DMS79 (cell line): ENCODE data around the gene PPM1G.
"Not testable (repeated sequence)": the region's sequence is repeated elsewhere in the genome, so short reads cannot be mapped to it uniquely, and the experiment has no call there.

Experiments
- DNase-seq: peaks from one replicate; lab custom pipeline; 2025; lab: John Stamatoyannopoulos, UW

PPM1G gene, protein sequence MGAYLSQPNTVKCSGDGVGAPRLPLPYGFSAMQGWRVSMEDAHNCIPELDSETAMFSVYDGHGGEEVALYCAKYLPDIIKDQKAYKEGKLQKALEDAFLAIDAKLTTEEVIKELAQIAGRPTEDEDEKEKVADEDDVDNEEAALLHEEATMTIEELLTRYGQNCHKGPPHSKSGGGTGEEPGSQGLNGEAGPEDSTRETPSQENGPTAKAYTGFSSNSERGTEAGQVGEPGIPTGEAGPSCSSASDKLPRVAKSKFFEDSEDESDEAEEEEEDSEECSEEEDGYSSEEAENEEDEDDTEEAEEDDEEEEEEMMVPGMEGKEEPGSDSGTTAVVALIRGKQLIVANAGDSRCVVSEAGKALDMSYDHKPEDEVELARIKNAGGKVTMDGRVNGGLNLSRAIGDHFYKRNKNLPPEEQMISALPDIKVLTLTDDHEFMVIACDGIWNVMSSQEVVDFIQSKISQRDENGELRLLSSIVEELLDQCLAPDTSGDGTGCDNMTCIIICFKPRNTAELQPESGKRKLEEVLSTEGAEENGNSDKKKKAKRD

DNA sequence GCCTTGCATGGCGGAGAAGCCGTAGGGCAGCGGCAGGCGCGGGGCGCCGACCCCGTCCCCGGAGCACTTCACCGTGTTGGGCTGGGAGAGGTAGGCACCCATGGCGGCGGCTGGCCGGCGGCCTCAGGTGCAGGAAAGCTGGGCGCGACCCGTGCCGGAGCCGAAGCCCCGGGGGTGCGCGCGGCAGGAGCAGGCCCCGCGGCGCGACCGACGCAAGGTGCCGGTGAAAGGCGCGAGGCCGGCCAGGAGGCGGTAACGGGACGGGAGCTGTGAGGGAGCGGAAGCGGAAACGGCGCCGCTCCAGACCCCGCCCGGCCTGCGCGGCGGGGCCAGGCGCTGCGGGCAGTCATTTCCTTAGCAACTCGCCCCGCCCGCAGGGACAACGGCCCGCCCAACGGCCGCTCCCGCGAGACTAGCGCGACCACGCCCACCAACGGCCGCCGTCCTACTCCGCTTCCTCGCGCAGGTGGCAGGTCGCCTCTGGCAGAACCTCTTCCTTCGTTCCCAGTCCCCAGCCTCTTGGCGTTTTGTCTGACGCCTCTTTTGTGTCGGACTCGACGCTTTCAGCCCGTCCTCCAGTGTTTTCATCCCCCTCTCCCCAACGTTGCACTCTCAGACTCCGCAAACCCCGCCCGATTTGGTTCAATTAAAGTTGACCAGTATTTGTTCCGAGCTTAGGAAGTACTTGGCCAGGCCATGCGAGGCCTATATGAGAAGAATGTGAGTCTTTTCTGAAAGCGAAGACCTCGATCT, at the start of gene PPM1G:
Gene PPM1G, minus strand, starts transcription at position 271 of the 753 bp plus-strand sequence. Its CDS starts 169 bp downstream, at position 102.
- DNase-seq: peak; percentile 79

DNA sequence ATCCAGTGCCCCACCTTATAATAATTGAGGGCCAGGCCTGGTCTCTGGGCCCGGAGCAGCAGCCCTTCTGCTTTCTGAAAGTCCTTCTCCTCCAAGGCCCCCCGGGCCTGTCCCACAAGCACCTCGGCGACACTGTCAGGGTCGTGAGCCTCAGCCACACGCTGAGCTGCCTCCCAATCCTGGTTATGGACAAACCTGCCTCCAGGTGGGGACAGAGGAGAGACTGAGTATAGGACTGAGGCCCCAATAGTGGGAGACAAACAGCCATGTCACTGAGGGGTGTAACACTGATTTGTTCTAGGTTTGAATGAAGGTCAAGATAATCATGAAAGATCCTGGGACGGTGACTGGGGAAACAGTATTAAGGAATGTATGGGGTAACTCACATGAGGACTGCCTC, 44.6 kb upstream of the PPM1G start:
- no peak for DNase-seq

DNA sequence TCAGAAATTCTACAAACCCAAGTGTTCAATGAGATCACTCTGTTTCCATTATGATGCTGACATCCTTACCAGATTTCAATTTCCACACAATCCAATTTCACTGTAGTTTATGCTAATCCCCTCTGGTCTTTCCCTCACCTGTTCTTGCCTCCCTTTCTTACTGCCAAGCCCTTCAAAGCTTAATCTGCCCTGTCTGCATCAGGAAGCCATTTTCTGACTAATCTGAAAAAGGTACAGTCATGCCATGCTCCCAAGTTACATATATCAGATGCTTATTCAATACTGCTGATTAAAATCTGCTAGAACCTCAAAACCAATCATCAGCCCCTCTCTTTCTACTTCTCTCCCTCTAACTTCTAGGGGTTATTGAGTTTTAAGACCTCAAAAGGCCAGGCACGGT, 41.7 kb upstream of the PPM1G start:
- no peak for DNase-seq

DNA sequence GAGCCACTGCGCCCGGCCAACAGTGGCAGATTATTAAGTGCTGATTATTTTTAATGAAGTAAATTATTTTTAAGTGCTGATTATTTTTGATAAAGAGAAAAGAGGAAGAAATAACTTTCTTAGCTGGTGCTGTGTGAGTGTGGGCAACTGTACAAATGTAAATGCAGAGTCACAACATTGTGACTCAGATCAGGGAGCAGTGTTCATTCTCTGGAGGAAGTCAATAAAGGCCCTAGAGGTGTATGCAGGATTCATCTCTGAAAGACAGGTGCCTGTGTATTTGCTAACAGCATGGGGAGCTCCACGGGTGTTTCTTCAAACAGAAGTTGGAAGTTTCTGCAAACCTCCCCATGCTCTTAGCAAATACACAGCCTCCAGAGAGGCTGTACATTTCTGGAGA, 39.0 kb upstream of the PPM1G start:
- DNase-seq: no peak

DNA sequence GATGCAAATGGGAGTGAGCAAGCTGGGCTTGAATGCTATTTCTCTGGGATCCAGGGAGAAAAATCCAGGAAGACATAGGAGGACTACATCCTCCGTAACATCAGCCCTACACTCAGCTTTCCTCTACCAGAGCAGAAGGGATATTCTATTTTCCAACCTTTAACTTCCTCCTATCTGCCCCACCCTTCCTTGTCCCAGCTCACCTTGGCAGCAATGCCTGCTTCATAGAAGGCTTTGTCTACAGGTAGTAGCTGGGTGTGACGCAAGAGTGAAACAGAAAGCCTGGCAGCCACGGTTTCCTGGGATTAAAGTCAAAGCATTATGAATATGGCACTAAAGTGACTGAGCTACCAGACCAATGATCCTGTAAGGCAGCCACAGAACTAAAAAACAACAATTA, 36.7 kb upstream of the PPM1G start:
- no peak for DNase-seq

DNA sequence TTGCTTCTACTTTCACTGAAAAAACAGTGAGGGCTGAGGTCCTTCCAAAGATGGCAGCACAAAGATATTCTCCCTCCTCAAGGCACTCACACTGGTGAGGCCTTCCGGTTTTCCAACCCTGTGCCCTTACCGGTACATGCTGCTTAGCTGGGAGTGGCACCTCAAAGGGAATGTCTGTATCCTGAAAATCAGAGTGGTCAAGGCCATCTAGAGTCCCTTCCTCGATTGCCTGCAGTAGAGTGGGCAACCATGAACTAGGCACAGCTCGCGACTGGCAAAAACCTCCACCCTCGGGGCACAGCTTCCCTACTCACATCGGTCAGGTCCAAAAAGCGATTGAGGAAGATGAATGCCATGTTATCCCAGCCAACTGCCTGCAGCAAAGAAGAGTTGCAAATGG, 36.2 kb upstream of the PPM1G start:
- no peak for DNase-seq

DNA sequence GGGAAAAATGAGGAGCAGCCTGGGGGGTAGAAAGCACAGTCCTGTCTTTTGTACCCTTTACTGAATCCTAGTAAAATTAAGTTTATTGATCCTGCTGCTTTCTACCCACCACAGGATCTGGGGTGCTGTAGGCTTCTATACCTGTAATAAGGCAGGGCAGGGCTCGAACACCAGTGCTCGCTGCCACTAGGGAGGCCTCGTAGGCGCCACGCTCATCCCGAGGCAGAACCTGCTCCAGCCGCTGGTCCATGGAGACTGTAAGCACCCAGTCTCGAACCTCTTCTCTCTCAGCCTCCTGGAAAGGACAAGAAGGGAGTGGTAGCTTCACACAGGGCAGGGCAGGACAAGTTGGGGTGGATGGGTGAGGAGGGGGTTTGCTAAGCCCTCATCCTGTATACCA, 35.8 kb upstream of the PPM1G start:
- no peak for DNase-seq

DNA sequence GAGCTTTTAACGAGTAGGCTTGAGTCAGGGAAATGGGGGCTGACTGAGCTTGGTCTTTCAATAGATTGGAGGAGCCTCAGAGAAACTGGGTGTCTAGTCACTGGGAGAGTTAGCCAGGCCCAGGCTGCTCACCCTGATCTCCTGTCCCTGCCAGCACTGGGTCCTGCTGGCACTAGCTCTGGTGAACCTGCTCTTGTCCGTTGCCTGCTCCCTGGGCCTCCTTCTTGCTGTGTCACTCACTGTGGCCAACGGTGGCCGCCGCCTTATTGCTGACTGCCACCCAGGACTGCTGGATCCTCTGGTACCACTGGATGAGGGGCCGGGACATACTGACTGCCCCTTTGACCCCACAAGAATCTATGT, 33.5 kb upstream of the PPM1G start:
- DNase-seq: no peak

DNA sequence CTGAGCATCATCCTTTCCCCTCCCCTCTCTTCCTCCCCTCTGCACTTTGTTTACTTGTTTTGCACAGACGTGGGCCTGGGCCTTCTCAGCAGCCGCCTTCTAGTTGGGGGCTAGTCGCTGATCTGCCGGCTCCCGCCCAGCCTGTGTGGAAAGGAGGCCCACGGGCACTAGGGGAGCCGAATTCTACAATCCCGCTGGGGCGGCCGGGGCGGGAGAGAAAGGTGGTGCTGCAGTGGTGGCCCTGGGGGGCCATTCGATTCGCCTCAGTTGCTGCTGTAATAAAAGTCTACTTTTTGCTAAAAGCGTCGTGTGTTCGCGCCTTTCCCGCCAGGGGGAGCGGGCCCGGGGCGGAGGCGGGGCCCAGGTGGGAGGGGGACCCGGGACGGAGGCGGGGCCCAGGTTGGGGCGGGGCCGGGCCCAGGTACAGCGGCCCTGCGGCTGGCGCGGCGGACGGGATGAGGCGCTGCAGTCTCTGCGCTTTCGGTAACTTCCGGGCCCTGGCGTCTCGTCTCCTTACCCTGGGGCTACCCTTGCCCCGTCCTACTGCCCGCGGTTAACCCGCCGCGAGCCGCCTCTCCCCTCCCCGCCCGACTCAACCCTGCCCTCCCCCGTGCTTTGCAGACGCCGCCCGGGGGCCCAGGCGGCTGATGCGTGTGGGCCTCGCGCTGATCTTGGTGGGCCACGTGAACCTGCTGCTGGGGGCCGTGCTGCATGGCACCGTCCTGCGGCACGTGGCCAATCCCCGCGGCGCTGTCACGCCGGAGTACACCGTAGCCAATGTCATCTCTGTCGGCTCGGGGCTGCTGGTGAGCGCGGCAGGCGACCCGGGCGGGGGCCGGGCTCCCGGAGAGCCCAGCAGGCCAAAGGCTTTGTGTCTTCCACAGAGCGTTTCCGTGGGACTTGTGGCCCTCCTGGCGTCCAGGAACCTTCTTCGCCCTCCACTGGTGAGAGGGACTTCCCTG, 32.8 kb upstream of the PPM1G start, which contains the start of gene KRTCAP3:
Gene KRTCAP3, plus strand, starts transcription at position 424 of the 962 bp plus-strand sequence. Its CDS starts 32 bp downstream, at position 456.
- DNase-seq: peak; percentile 37

DNA sequence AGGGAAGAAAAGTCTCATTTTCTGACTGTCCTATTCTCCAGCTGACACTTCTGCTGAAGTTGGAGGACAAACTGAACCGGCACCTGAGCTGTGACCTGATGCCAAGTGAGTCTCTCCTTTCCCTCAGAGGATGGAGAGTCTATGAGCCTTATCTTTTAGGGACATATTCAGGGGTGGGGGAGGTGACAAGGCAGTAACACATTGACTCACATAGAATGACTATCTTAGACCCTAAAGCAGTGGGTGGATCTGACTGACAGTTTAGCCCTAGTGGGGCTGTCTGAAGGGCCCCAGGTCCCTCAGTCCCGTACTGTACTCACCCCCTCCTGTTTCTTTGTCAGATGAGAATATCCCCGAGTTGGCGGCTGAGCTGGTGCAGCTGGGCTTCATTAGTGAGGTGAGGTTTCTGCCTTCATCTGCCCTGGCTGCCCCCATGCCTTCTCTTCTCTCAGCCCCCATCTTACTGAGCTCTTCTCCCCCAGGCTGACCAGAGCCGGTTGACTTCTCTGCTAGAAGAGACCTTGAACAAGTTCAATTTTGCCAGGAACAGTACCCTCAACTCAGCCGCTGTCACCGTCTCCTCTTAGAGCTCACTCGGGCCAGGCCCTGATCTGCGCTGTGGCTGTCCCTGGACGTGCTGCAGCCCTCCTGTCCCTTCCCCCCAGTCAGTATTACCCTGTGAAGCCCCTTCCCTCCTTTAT, 32.0 kb upstream of the PPM1G start:
- DNase-seq: no peak

DNA sequence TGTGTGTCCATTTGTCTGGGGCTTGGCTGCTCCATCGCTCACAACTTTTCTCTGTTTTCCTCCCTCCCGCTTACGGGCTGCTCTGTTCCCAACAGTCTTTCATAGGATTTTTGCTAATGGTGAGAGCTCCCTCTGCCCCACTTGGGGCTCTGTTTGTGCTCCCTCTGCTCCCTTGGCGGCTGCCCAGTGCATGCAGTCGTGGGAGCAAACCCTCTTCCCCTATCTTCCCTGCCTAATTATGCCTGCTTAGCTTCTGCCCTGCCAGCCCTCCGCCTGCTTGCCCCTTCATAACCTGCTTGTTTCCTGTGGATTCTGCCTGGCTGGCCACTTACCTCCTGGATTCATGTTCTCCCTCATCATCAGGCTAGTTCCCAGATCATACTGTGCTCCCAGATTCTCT, 26.2 kb upstream of the PPM1G start:
- DNase-seq: no peak

DNA sequence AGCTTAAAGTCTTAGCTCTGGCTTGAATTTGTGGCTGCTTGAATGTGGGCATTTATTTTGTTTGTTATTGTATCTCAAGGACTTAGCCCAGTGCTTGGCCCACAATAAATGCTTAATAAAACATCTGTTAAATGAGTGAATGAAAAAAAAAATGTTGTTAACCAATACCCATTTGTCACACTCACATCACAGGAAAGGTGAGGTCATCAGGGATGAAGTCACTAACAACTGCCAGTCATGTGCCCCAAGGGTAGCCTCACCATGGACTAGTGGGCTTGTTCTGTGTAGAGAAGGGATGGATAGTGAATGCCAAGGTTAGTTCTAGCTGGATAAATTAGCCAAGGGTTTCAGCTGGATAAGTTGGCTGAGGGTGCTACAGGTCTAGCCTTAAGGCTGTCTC, 22.0 kb upstream of the PPM1G start:
- DNase-seq: no peak

DNA sequence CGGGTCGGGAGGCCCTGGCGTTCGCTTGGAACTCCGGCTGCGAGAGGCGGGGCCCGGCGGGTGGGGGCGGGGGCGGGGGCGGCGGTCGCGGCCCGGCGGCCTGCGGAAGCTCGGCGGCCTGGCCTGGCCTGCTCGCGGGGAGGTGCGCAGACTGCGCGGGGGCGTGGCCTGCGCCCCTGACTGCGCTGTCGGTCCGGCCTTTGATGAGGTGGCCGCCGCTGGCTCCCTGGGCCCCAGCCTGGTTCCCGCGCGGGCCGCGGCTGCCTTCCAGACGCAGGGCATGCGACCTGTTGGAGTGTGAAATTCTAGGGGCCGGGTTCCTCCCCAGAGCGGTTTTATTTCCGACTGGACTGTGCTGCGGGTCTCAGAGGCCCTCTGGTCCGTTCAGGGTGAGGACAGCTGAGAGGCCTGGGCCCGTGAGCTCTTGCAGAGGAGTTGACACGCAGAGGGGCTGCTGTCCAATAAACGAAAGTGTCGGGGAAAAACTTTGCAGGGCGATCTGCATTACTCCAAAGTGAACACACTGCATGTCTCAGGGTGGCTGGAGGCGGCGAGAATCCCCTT, 19.7 kb upstream of the PPM1G start:
- DNase-seq: peak; percentile 40

DNA sequence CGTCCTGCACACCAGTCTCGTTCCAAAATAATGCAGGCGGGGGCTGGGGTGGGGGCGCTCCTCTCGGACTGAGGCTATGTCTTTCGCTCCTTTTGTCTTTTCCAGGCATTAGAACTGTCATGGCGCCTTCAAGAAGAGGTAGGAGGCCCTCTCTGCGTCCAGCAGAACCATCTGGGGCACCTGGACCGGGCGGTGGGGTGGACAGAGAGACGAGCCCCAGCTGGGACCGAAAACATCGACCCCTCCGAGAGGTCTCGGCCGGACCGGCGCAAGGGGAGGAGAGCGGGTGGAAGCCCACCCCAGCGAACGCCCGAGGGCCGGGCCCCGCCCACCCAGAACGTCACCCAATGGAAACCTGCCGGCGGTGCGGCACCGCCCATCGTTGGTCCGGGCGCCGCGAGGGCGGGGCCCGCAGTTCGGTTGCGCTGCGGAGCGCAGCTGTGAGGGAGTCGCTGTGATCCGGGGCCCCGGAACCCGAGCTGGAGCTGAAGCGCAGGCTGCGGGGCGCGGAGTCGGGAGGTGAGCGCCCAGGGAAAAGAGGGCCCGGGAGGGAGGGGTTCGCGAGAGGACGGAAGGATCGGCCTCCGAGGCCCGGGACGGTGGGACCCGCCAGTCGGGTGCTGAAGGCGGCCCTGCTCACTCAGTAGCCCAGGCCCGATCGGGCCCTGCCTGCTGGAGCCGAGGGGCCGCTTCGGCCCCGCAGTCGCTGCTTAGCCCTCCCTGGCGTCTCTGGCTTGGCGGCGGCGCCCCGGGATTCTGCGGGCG, 19.0 kb upstream of the PPM1G start, which contains the start of gene NRBP1:
Gene NRBP1, plus strand, starts transcription at position 419 of the 765 bp plus-strand sequence. CDS start 4,643 bp downstream, outside the sequence.
- DNase-seq: peak; percentile 88

DNA sequence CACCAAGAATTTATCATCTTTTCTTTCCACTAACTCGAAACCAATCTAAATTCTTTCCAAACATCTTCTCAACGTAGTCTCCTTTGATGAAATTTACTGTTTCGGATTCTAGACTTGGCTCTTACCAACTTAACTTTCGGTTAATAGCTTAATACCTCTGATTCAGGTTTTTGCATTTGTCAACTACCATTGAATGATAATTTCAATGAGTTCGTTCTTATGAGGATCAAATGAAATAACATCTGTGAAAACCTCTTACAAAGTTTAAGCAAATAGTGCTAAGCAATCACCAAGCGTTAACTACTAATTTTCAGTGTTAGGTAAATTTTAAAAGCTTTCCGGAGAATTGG, 18.4 kb upstream of the PPM1G start:
- DNase-seq: no peak

DNA sequence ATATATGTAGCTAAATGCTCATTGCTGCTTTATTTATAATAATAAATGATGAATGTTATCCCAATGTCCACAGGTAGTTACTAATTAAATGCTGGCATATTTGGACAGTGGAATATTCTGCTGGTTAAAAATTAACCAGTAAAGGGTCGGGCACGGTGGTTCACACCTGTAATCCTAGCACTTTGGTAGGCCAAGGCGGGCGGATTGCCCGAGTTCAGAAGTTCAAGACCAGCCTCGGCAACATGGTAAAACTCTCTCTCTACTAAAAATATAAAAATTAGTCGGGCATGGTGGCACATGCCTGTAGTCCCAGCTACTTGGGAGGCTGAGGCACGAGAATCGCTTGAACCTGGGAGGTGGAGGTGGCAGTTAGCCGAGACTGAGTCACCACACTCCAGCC, 15.6 kb upstream of the PPM1G start:
- DNase-seq: not testable (repeated sequence)

DNA sequence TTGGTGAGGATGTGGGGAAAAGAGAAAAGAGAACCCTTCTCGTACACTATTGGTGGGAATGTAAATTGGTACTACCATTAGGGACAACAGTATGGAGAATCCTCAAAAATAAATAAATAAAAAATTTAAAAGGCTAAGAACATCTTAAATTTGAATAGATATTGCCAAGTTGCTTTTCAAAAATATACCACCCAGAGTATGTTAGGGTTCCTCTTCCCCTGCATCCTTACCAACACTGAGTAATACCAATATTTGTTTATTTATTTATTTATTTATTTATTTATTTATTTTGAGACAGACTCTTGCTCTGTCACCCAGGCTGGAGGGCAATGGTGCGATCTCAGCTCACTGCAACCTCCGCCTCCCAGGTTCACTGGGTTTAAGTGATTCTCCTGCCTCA, 13.6 kb upstream of the PPM1G start:
- DNase-seq: no peak

DNA sequence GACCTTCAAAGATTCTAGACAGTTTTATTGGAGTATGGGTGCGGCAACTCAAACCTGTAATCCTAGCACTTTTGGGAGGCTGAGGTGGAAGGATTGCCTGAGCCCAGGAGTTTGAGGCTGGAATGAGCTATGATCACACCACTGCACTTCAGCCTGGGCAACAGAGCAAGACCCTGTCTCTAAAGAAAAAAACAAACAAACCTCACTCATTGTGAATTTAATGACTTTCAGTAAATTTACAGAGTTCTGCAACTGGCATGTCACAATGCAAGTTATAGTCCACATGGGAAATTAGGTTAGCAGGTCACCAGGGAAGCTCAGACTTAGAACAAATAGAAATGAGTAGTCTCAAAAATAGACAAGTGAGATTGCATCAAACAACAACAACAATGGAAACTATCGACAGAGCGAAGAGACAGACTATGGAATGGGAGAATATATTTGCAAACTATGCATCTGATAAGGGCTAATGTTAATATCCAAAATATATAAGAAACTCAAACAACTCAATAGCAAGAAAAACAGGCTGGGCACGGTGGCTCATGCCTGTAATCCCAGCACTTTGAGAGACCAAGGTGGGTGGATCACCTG, 12.4 kb upstream of the PPM1G start:
- DNase-seq: no peak

DNA sequence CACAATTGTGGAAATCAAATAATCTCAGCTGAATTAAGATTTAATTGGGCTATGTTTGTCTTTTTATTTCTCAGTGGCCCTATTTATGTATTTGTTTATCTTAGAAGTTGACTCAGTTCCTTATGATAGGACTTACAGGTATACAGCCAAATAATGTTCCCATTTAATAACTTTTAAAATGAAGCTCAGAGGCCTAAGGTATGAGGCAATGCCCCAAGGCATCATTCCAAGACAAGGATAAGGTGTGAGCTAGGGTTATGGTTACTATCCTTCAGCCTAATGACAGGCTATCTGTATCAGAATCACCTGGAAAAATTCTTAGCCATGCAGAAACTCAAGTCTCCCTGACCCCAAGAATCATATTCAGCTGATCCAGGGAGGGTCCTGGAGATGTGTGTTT, 11.6 kb upstream of the PPM1G start:
- no peak for DNase-seq

DNA sequence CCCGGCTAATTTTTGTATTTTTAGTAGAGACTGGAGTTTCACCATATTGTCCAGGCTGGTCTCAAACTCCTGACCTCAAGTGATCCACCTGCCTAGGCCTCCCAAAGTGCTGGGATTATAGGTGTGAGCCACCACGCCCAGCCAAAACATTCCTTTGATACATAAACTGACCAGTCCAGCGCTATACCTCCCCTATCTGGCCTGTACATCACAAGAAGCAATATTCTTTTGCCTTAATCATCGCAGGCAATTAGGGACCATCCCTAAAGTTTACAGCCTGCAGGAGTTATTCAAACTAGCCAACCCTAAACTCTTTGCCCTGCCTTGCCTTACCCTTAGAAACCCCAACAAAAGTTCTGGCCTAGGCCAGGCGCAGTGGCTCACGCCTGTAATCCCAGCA, 6.8 kb upstream of the PPM1G start:
- DNase-seq: no peak
